NCI-H1694 treated with DMSO at 0.1 percent for 48 hours (cell line): ENCODE results near the gene KDM4B.
"Not testable (repeated sequence)": the region's sequence is repeated elsewhere in the genome, so short reads cannot be mapped to it uniquely, and the experiment has no call there.

Experiments used
- DNase-seq: peaks from one replicate; lab custom pipeline; 2025; lab: John Stamatoyannopoulos, UW

Gene KDM4B

DNA sequence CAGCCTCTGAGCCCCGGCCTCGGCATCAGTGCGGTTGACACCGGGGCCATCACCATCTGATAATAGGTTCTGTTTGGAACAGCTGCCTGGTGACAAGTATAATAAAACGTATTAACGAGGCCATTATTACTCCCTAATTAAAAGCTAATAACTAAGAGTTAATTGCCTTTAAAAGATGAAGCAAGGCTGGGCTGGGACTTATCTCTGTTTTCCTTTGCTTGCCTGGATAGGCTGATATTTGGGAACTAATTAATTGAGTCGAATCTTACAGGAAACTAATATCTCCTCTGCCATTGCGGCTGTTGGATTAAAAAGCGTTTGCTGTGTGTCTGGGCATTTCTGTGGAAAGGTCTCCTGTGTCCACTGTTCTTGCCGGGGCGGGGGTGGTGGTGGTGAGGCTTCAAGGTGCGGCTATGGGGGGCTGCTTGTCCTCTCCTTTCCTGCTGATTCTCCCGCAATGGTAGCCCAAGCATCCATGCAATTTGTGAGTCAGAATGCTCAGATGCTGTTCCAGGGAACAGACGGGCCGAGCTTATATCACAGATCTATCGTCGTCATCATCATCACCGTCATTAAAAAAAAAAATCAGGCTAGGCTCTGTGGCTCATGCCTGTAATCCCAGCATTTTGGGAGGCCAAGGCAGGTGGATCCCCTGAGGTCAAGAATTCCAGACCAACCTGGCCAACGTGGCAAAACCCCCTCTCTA lies 209.0 kb downstream of the KDM4B start:
- no peak for DNase-seq

GRCh38 chr19:5178841-5179240 lies 209.9 kb downstream of the KDM4B start:
- DNase-seq: no peak

- no peak for DNase-seq
Observed at GRCh38 chr19:5179256-5179655, 210.3 kb downstream of the KDM4B start.

DNA sequence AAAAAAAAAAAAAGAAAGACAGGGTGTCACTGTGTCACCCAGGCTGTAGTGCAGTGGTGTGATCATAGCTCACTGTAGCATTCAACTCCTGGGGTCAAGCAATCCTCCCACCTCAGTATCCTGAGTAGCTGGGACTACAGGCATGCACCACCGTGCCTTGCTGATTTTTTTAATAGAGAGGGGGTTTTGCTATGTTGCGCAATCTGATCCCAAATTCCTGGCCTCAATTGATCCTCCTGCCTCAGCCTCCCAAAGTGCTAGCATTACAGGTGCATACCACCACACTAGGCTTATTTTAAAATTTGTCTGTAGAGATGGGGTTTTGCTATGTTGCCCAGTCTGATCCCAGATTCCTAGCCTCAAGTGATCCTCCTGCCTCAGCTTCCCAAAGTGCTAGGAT lies 212.4 kb downstream of the KDM4B start:
- no peak for DNase-seq

GRCh38 chr19:5182751-5183150 lies 213.8 kb downstream of the KDM4B start:
- no peak for DNase-seq

- no peak for DNase-seq
Observed at GRCh38 chr19:5183616-5184015, 214.7 kb downstream of the KDM4B start.

GRCh38 chr19:5184930-5185329 lies 216.0 kb downstream of the KDM4B start:
- no peak for DNase-seq

DNA sequence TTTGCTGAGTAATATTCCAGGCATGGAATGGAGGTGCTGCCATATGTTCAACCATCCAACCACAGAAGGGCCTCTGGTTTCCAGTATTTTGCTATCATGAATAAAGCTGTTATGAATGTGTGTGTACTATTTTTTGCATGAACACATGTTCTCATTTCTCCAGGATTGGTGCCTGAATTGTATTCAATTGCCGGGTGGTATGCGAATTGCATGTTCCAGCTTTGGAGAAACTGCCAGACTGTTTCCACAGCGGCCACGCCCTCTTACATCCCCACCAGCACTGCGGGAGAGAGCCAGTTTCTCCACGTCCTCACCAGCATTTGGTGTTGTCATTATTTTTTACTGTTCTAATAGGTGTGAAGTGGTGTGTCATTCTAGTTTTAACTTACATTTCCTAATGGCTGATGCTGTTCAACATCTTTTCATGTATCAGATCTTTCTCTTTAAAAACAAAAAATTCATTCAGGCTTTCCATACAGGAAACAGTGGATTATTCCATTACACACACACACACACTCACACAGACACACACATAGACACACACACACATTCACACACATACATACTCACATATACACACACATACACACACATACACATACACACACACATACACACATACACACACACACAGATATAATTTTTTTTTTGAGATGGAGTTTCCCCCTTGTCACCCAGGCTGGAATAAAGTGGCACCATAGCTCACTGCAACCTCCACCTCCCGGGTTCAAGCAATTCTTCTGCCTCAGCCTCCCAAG lies 217.6 kb downstream of the KDM4B start:
- no peak for DNase-seq

DNA sequence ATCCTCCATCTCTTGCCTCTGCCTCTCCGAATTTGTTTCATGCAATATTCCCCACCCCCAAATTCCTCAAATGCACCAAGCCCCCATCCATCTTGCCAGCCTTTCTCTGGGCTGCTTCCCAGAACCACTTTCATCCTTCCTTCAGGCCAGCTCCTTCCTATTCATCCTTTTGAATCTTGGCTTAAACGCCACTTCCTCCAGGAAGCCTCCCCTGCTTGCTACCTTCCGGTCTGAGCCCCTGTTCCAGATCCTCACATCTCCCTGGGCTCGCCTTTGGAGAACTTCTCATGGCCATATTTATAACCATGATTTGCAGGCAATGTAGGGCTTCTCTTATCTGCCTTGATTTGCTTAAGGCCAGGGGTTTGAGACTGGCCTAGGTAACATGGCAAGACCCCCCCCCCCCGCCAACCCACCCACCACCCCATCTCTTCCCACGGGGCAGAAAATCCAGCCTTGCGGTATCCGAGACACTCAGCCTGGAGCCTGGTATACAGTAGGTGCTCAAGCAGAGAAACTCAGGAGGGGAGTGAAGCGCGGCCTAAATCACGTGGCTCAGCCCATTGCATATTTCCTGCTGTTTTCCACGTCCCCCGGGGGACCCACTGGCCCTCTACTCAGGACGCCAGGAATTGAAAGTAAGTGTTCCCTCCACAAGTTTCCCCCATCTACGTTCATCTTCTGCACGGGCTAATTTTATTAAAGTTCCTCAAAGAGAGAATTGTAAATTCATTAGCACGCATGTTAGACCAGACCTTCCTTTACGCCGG lies 219.8 kb downstream of the KDM4B start:
- no peak for DNase-seq

- DNase-seq: no peak
Observed at GRCh38 chr19:5189318-5189607, 220.3 kb downstream of the KDM4B start.

- DNase-seq: no peak
Observed at GRCh38 chr19:5191091-5191490, 222.2 kb downstream of the KDM4B start.

DNA sequence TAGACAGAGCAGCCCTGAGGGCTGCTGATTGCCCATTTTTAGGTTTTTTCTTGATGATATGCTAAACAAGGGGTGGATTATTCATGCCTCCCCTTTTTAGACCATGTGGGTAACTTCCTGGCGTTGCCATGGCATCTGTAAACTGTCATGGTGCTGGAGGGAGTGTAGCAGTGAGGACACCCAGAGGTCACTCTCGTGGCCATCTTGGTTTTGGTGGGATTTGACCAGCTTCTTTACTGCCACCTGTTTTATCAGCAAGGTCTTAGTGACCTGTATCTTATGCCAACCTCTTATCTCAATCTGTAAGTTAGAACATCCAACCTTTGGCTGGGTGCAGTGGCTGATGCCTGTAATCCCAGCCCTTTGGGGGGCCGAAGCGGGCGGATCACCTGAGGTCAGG lies 223.7 kb downstream of the KDM4B start:
- no peak for DNase-seq

DNA sequence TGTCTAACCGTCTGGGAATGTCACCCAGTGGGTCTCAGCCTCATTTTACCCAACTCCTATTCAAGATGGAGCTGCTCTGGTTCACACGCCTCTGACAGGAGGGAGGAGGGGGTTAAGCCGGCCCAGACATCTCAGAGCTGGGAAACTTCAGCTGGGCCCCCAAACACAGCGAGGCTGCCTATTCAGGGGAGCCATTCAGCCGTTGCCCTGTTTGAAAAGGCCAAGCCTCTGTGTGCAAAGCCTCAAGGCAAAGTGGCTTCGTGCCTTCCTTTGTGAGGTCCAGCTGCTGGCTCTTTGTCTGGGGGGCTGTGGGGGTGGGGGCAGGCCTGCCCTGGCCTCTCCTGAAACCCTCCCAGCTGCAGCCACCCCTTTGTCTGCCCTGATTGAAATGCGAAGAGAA lies 224.3 kb downstream of the KDM4B start:
- no peak for DNase-seq

DNA sequence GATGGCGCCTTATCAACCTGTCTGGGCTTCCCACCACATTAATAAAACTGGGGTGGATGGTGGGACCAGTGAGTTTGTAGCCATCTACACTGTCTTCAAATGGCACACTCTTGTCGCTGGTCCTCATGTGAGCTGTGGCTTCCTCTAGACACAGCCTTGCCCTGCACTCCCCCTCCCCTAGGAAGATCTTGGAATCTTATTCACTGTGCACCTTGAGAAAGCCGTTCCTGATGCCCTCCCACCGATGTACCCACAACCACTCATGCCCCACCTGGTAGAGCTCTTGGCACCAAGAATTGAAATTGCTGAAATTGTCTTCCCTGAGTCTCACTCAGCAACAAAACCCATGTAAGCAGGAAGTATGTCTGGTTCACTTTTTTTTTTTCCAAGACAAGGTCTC lies 225.7 kb downstream of the KDM4B start:
- DNase-seq: no peak

- not testable (repeated sequence) for DNase-seq
Observed at GRCh38 chr19:5195587-5195986, 226.7 kb downstream of the KDM4B start.

- no peak for DNase-seq
Observed at GRCh38 chr19:5196832-5197231, 227.9 kb downstream of the KDM4B start.

DNA sequence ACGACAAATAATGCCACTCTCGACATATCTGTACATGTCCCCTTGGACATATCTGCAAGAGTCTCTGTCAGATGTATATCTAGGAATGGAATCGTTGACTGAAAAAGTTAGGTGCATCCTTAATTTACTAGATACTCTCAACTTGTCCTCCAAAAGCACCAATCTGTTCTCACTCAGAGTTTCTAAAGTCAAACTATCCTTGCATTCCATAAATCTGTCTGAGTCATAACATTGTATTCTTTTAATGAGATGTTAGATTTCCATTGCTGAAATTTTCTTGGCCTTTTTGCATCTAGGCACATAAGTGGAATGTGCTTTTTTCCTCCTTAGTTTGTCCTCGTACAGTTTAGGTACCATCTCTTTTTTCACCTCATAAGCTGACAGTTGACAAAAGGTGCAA lies 231.9 kb downstream of the KDM4B start:
- DNase-seq: no peak

DNA sequence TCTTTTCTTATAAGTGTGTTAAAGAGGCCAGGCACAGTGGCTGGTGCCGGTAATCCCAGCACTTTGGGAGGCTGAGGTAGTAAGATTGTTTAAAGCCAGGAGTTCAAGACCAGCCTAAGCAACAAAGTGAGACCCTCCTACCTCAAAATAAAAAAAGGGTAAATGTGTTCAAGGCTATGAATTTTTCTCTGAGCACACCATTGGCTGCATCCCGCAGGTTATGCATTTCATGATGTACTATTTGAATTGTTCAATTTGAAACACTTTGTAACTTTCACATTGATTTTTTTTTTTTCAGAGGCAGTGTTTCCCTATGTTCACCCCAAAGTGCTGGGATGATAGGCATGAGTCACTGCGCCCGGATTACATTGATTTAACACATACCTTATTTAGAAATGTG lies 233.6 kb downstream of the KDM4B start:
- no peak for DNase-seq
